Osteocyte (in vitro differentiated cells): ENCODE measurements around the gene IGSF5. TPM values are rescaled to one million over a fixed set of nuclear protein-coding genes. Genes with fewer than 3 reads are reported as not detected.

Source experiments
- DNase-seq: peaks from one replicate; pipeline ENCODE4 v3.0.0; 2021; ENCODE audit warnings: mixed read lengths; ENCODE audit not compliant: unreplicated experiment; ENCODE audit errors: extremely low spot score
- H3K27ac Mint-ChIP-seq: one replicate; pipeline ENCODE4 v1.8.0; 2021; ENCODE audit warnings: mild to moderate bottlenecking, mixed read lengths; ENCODE audit not compliant: unreplicated experiment
- H3K27me3 Mint-ChIP-seq: one replicate; pipeline ENCODE4 v1.8.0; 2021; ENCODE audit warnings: mixed read lengths; ENCODE audit not compliant: unreplicated experiment
- H3K36me3 Mint-ChIP-seq: one replicate; pipeline ENCODE4 v1.8.0; 2021; ENCODE audit warnings: mixed read lengths; ENCODE audit not compliant: unreplicated experiment
- H3K4me1 Mint-ChIP-seq: one replicate; pipeline ENCODE4 v1.8.0; 2021; ENCODE audit warnings: mixed read lengths; ENCODE audit not compliant: unreplicated experiment
- H3K4me3 Mint-ChIP-seq: one replicate; pipeline ENCODE4 v1.8.0; 2021; ENCODE audit warnings: mild to moderate bottlenecking, moderate library complexity, mixed read lengths; ENCODE audit not compliant: unreplicated experiment
- H3K9me3 Mint-ChIP-seq: one replicate; pipeline ENCODE4 v1.8.0; 2021; ENCODE audit warnings: mixed read lengths; ENCODE audit not compliant: unreplicated experiment
- CTCF ChIP-seq: fragments of 200-600 bp; sonication (generic); IDR thresholded peaks from 2 replicates; pipeline ENCODE4 v1.5.0; 2021; ENCODE audit warnings: antibody characterized with exemption, mild to moderate bottlenecking, moderate library complexity
- total RNA-seq: library from RNA; stranded (reverse); gene quantifications from 2 replicates; pipeline ENCODE4 v1.2.1, GENCODE V29; 2021

The IGSF5 gene
- total RNA-seq, 1 donor from 2014 or later: not detected

- H3K27me3 Mint-ChIP-seq: no peaks in the 10 kb centered on the region
- no peaks in the 10 kb centered on the region for H3K4me1 Mint-ChIP-seq
- H3K36me3 Mint-ChIP-seq: no peaks in the 10 kb centered on the region
- no peak for DNase-seq
- H3K4me3 Mint-ChIP-seq: no peak overlapping the region
- H3K9me3 Mint-ChIP-seq: peaks cover 27% of the 10 kb centered on the region
- H3K27ac Mint-ChIP-seq: no peak overlapping the region
- TF ChIP-seq CTCF: no peak
Measured at GRCh38 chr21:39850333-39850732, 105.3 kb downstream of the IGSF5 start.

- peaks cover 25% of the 10 kb centered on the region for H3K9me3 Mint-ChIP-seq
- no peak overlapping the region for H3K4me3 Mint-ChIP-seq
- no peaks in the 10 kb centered on the region for H3K36me3 Mint-ChIP-seq
- H3K4me1 Mint-ChIP-seq: no peaks in the 10 kb centered on the region
- no peaks in the 10 kb centered on the region for H3K27me3 Mint-ChIP-seq
- H3K27ac Mint-ChIP-seq: no peak overlapping the region
- no peak for DNase-seq
- TF ChIP-seq CTCF: no peak
Measured at GRCh38 chr21:39851002-39851618, 106.1 kb downstream of the IGSF5 start.

Other genes starting within 250 kb of the IGSF5 start
- not detected in 2 replicates for gene B3GALT5, start 132.2 kb upstream of the IGSF5 start, total RNA-seq
- gene PCP4, start 122.3 kb downstream of the IGSF5 start, total RNA-seq: not detected in 2 replicates